Transverse colon (tissue), 4 donors: ENCODE results near the gene RSBN1. TPM values are rescaled to one million over a fixed set of nuclear protein-coding genes. Genes with fewer than 3 reads are reported as not detected.

Experiments used
- DNase-seq: peaks from one replicate; pipeline ENCODE4 v3.0.0-alpha.2; 2019
- H3K27ac ChIP-seq, 4 donors: fragments of 200-600 bp; sonication (generic); 2 replicates each; pipeline ENCODE4 v1.5.1; 2016 to 2018; ENCODE audit warnings: inconsistent platforms in 4 of 4
- H3K27me3 ChIP-seq: fragments of 200-600 bp; sonication (generic); 2 replicates; pipeline ENCODE4 v1.5.1; 2017; ENCODE audit warnings: inconsistent platforms
- H3K36me3 ChIP-seq, 4 donors: fragments of 200-600 bp; sonication (generic); 2 replicates each; pipeline ENCODE4 v1.5.1; 2017 to 2019; ENCODE audit warnings: inconsistent platforms in 4 of 4
- H3K4me1 ChIP-seq, 4 donors: fragments of 200-600 bp; sonication (generic); 2 replicates each; pipeline ENCODE4 v1.5.1; 2017 to 2020; ENCODE audit warnings: inconsistent platforms in 4 of 4
- H3K4me3 ChIP-seq, 4 donors: fragments of 200-600 bp; sonication (generic); 1 replicate in 1 of 4; 2 replicates in 3 of 4; pipeline versions ENCODE4 v1.5.1 to v1.6.1; 2017 to 2019; ENCODE audit warnings: inconsistent platforms in 4 of 4
- H3K9me3 ChIP-seq, 2 donors: fragments of 200-600 bp; sonication (generic); 2 replicates each; pipeline ENCODE4 v1.5.1; 2017 to 2019; ENCODE audit warnings: inconsistent platforms in 2 of 2
- EP300 ChIP-seq: sonication (generic); formaldehyde crosslinking; IDR thresholded peaks from one replicate; pipeline ENCODE4 v1.6.1; 2017; ENCODE audit warnings: antibody characterized with exemption, low read depth
- POLR2A ChIP-seq: fragments of 450-650 bp; IDR thresholded peaks from one replicate; pipeline ENCODE4 v1.6.1; 2016; ENCODE audit warnings: antibody characterized with exemption, mild to moderate bottlenecking, moderate library complexity
- POLR2AphosphoS5 ChIP-seq, 3 donors: sonication (generic); formaldehyde crosslinking; IDR thresholded peaks; one replicate each; pipeline ENCODE4 v1.6.1; 2016; ENCODE audit warnings: antibody characterized with exemption in 3 of 3
- WGBS, 2 donors: methylation state at CpG; one replicate each; pipeline ENCODE4 v1.1.5; 2018; ENCODE audit warnings: low coverage in 1 of 2; 5-methylcytosine and 5-hydroxymethylcytosine counted together
- in situ Hi-C, 4 donors: fragments of 200-750 bp; cut with MboI; loops; one replicate each; pipeline versions ENCODE4 v1.15.0 to v1.15.1; 2017; ENCODE audit warnings: low sequenced_read_pairs in 3 of 4, low pct_ligation_motif_present in 1 of 4, low pct_unique_long_range_greater_than_20kb in 1 of 4
- intact Hi-C: fragments of 100-400 bp; cut with DNase I; formaldehyde crosslinking; loops from one replicate; pipeline ENCODE4 v1.15.1; 2023; ENCODE audit warnings: low total_unique reads
- total RNA-seq, 4 donors: library from RNA; depleted of rRNA; stranded (reverse); fragments of >200 nt; gene quantifications; one replicate each; pipeline ENCODE4 v1.1.0, GENCODE V29; 2016
- TF ChIP-seq, protein P1 (sequence below), 5 experiments: fragments of 200-600 bp in 3 of 5; fragments of 450-650 bp in 2 of 5; sonication (generic) in 3 of 5; IDR thresholded peaks; 1 replicate in 2 of 5; 2 replicates in 3 of 5; pipeline ENCODE4 v1.5.1; 2016 to 2017; ENCODE audit warnings: antibody characterized with exemption in 5 of 5, inconsistent platforms in 3 of 5, mild to moderate bottlenecking in 2 of 5, moderate library complexity in 1 of 5

Gene RSBN1
- total RNA-seq, 4 donors from 2014 or later = 26.6 to 42.7 (median 31.8) TPM

GRCh38 chr1:113809670-113810602 lies 2.3 kb downstream of the RSBN1 start:
- Histone ChIP-seq H3K4me3 (peak overlapping the region in 3 of 4 donors; percentile 90 to 98 (median 97)), H3K36me3 (no peaks in the 10 kb centered on the region), H3K27me3 (no peaks in the 10 kb centered on the region), H3K9me3 (no peaks in the 10 kb centered on the region), H3K4me1 (peaks cover 8 to 65% (median 31%) of the 10 kb centered on the region in 4 donors), H3K27ac (peak overlapping the region; percentile 98 to 100 (median 98))
- in situ Hi-C loops (loop anchor here in 1 of 4 donors (25.0 kb wide), 1 partner anchor 673 kb away; no protein-coding TSS in a partner anchor), intact Hi-C loops (no loop called here)
- TF ChIP-seq POLR2AphosphoS5 (IDR thresholded peaks at IDR 0.05) (peak; percentile 66 to 85 (median 78)), EP300 (no peak), POLR2A (peak; percentile 63)
- TF ChIP-seq, protein P1, sequence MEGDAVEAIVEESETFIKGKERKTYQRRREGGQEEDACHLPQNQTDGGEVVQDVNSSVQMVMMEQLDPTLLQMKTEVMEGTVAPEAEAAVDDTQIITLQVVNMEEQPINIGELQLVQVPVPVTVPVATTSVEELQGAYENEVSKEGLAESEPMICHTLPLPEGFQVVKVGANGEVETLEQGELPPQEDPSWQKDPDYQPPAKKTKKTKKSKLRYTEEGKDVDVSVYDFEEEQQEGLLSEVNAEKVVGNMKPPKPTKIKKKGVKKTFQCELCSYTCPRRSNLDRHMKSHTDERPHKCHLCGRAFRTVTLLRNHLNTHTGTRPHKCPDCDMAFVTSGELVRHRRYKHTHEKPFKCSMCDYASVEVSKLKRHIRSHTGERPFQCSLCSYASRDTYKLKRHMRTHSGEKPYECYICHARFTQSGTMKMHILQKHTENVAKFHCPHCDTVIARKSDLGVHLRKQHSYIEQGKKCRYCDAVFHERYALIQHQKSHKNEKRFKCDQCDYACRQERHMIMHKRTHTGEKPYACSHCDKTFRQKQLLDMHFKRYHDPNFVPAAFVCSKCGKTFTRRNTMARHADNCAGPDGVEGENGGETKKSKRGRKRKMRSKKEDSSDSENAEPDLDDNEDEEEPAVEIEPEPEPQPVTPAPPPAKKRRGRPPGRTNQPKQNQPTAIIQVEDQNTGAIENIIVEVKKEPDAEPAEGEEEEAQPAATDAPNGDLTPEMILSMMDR (IDR thresholded peaks at IDR 0.05) = no peak
- peak; percentile 54 for DNase-seq
- 13 to 27% methylated on average over 4 to 5 of the region's 5 CpGs for WGBS, 2 donors

DNA sequence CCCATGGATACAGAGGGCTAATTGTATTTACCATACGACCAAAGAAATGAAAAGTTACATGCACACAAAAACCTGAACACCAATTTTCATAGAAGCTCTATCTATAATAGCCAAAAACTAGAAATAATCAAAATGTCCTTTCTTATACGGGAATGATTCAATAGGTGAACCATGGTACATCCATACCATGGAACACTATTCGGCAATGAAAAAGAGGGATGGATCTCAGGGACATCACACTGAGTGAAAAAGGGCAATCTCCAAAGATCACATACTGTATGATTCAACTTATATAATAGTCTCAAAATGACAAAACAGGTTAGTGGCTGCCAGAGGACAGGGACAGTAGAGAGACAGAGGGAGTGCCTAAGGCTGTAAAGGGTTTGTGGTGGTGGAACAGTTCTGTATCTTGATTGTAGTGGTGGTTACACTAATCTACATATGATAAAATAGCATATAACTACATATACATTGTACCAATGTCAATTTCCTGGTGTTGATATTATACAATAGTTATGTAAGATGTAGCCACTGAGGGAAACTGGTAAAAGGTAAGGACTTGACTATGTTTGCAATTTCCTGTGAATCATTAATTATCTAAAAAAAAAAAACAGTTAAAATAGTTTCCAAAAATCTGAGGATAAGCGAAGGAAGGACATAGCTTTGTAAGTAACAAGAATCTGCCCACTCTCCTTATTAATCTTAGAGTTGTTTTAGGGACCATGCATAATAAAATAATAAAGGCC lies 3.7 kb downstream of the RSBN1 start:
- Histone ChIP-seq H3K4me1 (peaks cover 17 to 78% (median 43%) of the 10 kb centered on the region in 4 donors), H3K27me3 (no peaks in the 10 kb centered on the region), H3K36me3 (no peaks in the 10 kb centered on the region), H3K4me3 (no peak overlapping the region), H3K9me3 (no peaks in the 10 kb centered on the region), H3K27ac (peak overlapping the region; percentile 98 to 100 (median 98))
- intact Hi-C loops = no loop called here
- WGBS, 2 donors = 87 to 88% methylated on average over 4 of the region's 4 CpGs
- DNase-seq = peak; percentile 12
- TF ChIP-seq, protein P1 (IDR thresholded peaks at IDR 0.05) = no peak
- TF ChIP-seq POLR2AphosphoS5 (IDR thresholded peaks at IDR 0.05) = peak in 1 of 3 donors; percentile 48
- in situ Hi-C loops = loop anchor here in 1 of 4 donors (25.0 kb wide), 1 partner anchor 671 kb away; no protein-coding TSS in a partner anchor

DNA sequence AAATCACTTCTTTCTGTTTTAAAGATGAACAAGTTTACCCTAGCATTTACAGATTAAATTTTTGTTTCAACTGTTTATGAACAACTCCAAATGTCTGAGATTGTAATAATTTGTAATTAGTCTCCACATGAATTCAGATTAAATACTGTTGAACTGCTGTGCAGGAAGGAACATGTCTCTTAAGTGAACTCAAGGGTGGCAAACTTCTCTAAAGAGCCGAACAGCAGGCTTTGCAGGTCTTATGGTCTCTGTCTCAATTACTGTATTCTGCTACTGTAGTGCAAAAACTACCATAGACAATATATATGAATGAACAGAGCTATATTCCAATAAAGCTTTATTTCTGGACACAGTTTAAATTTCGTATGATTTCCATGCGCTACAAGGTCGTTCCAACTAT lies 6.6 kb downstream of the RSBN1 start:
- Histone ChIP-seq H3K9me3 (no peaks in the 10 kb centered on the region), H3K4me1 (peaks cover 26 to 92% (median 46%) of the 10 kb centered on the region in 4 donors), H3K27ac (peak overlapping the region in 2 of 4 donors; percentile 26 to 42), H3K4me3 (no peak overlapping the region), H3K36me3 (no peaks in the 10 kb centered on the region), H3K27me3 (no peaks in the 10 kb centered on the region)
- 92 to 93% methylated on average over 4 of the region's 4 CpGs for WGBS, 2 donors
- intact Hi-C loops = no loop called here
- DNase-seq = no peak
- TF ChIP-seq POLR2A (no peak), POLR2AphosphoS5 (IDR thresholded peaks at IDR 0.05) (no peak), EP300 (no peak)
- TF ChIP-seq, protein P1 (IDR thresholded peaks at IDR 0.05) = no peak
- in situ Hi-C loops = loop anchor here in 1 of 4 donors (25.0 kb wide), 1 partner anchor 668 kb away; no protein-coding TSS in a partner anchor

GRCh38 chr1:113805256-113805531 lies 7.1 kb downstream of the RSBN1 start:
- peak overlapping the region in 2 of 4 donors; percentile 26 to 42 for H3K27ac ChIP-seq
- no peaks in the 10 kb centered on the region for H3K27me3 ChIP-seq
- no peak for TF ChIP-seq POLR2AphosphoS5 (IDR thresholded peaks at IDR 0.05)
- TF ChIP-seq EP300 = no peak
- TF ChIP-seq, protein P1 (IDR thresholded peaks at IDR 0.05) = no peak
- TF ChIP-seq POLR2A = no peak
- WGBS, 2 donors = 96 to 97% methylated on average over 3 to 6 of the region's 6 CpGs
- H3K9me3 ChIP-seq = no peaks in the 10 kb centered on the region
- H3K4me3 ChIP-seq = no peak overlapping the region
- no peaks in the 10 kb centered on the region for H3K36me3 ChIP-seq
- no peak for DNase-seq
- in situ Hi-C loops = loop anchor here in 1 of 4 donors (25.0 kb wide), 1 partner anchor 668 kb away; no protein-coding TSS in a partner anchor
- peaks cover 26 to 92% (median 44%) of the 10 kb centered on the region in 4 donors for H3K4me1 ChIP-seq
- intact Hi-C loops = no loop called here
